IgD-negative memory B cell (primary cell): ENCODE data around the gene FFAR2. TPM values are rescaled to one million over a fixed set of nuclear protein-coding genes. Genes with fewer than 3 reads are reported as not detected.
A peak's percentile ranks its signal among the peaks of the same experiment; 100 is the strongest.

ENCODE experiments used
- H3K27ac Mint-ChIP-seq, 3 donors: one replicate each; pipeline ENCODE4 v1.8.0; 2020 to 2022; ENCODE audit warnings: mild to moderate bottlenecking in 3 of 3, mixed read lengths in 3 of 3, moderate library complexity in 1 of 3
- H3K27me3 Mint-ChIP-seq: one replicate; pipeline ENCODE4 v1.8.0; 2021; ENCODE audit warnings: mixed read lengths
- H3K36me3 Mint-ChIP-seq: one replicate; pipeline ENCODE4 v1.8.0; 2020; ENCODE audit warnings: mild to moderate bottlenecking, mixed read lengths
- H3K4me1 Mint-ChIP-seq, 3 donors: one replicate each; pipeline ENCODE4 v1.8.0; 2020 to 2022; ENCODE audit warnings: mixed read lengths in 3 of 3, mild to moderate bottlenecking in 1 of 3
- H3K4me3 Mint-ChIP-seq, 4 donors: one replicate each; pipeline ENCODE4 v1.8.0; 2020 to 2022; ENCODE audit warnings: mild to moderate bottlenecking in 4 of 4, mixed read lengths in 4 of 4, moderate library complexity in 3 of 4
- H3K9me3 Mint-ChIP-seq, 3 donors: one replicate each; pipeline ENCODE4 v1.8.0; 2020 to 2021; ENCODE audit warnings: mixed read lengths in 3 of 3, mild to moderate bottlenecking in 1 of 3
- polyA plus RNA-seq: library from polyadenylated mRNA; unstranded; fragments of 300-500 nt; fragmentation: Illumina TruSeq; gene quantifications from one replicate; pipeline ENCODE4 v1.2.3, GENCODE V29; 2021

The FFAR2 gene
- polyA plus RNA-seq, 1 donor from 2014 or later: not detected

DNA sequence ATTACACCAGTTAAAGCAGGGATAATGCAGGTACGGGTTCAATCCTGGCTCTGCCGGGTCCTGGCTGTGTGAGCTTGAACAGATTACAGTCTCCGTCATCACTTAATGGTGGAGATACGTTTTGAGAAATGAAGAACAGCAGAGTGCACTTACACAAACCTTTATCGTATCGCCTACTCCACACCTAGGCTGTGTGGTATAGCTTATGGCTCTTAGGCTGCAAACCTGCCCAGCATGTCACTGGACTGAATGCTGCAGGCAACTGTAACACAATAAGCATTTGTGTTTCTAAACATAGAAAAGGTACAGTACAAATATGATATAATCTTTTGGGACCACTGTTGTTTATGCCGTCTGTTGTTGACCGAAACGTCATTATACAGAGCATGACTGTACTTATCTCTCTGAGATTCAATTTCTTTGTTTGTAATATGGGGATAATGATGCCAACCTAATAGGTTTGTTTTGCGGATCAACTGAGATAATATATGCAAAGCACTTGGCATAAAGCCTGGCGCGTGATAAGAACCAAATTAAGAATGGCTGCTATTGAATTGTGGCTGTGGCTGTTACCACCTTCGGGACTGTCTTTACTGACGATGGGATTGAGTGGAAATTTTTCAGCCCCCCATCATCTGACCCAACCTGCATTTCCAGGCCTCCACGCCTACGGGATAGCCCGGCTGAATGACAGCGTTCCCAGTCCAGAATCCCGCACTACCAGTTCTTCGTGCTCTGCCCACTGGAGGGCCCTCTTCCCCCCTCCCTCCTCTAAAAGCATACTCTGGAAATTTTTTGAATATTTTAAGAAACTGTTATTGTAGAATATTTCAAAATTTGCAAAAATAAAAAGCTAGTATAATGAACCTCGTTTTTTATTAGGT is 31.0 kb downstream of the FFAR2 start:
- H3K9me3 Mint-ChIP-seq: no peaks in the 10 kb centered on the region
- no peak overlapping the region for H3K4me3 Mint-ChIP-seq
- peaks cover 5% of the 10 kb centered on the region for H3K36me3 Mint-ChIP-seq
- H3K27ac Mint-ChIP-seq: no peak overlapping the region
- H3K27me3 Mint-ChIP-seq: no peaks in the 10 kb centered on the region
- peaks cover 2 to 4% (median 3%) of the 10 kb centered on the region in 3 donors for H3K4me1 Mint-ChIP-seq

DNA sequence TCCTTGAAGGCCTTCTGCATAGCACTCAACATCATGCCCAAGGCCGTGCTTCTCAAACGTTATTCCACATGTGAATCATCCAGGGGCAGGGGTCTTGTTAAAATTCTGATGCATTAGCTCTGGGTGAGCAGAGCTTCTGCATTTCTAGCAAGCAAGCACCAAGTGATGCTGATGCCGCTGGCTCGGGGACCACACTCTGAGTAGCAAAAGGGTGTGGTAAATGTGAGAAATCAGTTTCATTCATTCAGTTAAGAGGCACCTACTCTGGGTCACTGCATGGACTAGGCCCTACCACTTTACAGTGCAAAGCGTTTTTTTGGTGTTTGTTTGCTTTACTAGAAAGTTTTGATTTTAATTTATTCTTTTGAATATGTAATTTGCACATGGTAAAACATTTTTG is 35.0 kb downstream of the FFAR2 start:
- no peak overlapping the region for H3K27ac Mint-ChIP-seq
- H3K4me3 Mint-ChIP-seq: no peak overlapping the region
- H3K27me3 Mint-ChIP-seq: no peaks in the 10 kb centered on the region
- peaks cover 5% of the 10 kb centered on the region for H3K36me3 Mint-ChIP-seq
- no peaks in the 10 kb centered on the region for H3K9me3 Mint-ChIP-seq
- peaks cover 12 to 17% (median 13%) of the 10 kb centered on the region in 3 donors for H3K4me1 Mint-ChIP-seq

DNA sequence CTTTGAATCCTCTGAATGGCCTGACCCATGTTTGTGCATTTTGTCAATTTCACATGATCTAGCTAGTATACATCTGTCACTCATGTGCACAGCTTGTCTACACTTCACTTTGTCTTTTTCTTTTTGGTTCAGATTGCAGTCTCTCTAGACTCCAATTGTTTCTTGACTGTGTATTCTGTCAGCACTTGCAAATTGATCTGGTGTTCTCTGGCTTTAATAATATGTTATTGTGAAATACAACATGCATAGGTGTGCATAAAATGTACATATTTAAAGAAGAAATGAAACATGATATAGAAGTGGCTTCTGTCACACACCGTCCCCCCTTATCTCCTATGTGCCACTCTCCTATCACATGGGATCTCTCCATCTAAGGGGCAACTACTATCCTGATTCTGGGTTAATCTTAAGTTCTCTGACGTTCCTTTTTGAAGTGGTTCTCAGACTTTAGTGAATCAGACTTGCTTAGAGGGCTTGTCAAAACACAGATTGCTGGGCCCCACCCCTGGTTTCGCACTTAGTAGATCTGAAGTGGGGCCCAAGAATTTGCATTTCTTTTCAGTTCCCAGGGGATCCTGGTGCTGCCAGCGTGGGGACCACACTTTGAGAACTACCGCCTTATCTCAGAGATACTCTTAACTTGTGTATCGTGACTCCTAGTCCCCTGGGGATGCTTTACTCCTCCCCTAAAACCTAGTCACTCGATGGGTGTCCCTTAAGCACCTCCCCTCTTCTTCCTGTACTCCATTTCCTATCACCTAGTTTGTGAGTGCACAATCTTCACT is 36.4 kb downstream of the FFAR2 start:
- H3K27me3 Mint-ChIP-seq: no peaks in the 10 kb centered on the region

DNA sequence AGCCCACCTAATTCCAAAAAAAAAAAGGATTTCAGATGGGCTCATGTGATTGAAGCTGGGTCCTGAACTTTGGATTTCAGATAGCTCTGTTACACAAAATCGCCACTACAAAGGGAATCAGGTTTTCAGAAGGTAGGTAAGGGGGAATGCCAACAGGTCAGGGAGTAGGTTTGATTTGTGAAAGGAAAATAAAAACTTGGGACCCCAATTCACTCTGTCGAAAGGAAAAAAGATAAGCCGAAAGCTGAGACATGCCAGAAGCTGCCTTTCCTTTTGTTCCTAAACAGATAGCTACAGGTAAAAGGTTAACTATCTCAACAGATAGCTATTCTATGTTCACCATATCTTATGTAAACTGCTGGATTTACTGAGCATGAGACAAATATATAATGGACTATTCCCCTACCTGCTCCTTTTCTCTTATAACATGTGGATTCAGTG is 38.2 kb downstream of the FFAR2 start:
- Mint-ChIP-seq H3K9me3 (no peaks in the 10 kb centered on the region), H3K27me3 (no peaks in the 10 kb centered on the region), H3K4me1 (peaks cover 12 to 17% (median 13%) of the 10 kb centered on the region in 3 donors), H3K27ac (no peak overlapping the region), H3K36me3 (peaks cover 1% of the 10 kb centered on the region), H3K4me3 (no peak overlapping the region)

More for the DNA sequence above, 36.4 kb downstream of the FFAR2 start:
- Mint-ChIP-seq H3K4me3 (peak overlapping the region; percentile 10 to 84 (median 49)), H3K9me3 (no peaks in the 10 kb centered on the region), H3K27ac (peak overlapping the region in 1 of 3 donors; percentile 6), H3K4me1 (peaks cover 12 to 17% (median 13%) of the 10 kb centered on the region in 3 donors), H3K36me3 (peaks cover 5% of the 10 kb centered on the region)

DNA sequence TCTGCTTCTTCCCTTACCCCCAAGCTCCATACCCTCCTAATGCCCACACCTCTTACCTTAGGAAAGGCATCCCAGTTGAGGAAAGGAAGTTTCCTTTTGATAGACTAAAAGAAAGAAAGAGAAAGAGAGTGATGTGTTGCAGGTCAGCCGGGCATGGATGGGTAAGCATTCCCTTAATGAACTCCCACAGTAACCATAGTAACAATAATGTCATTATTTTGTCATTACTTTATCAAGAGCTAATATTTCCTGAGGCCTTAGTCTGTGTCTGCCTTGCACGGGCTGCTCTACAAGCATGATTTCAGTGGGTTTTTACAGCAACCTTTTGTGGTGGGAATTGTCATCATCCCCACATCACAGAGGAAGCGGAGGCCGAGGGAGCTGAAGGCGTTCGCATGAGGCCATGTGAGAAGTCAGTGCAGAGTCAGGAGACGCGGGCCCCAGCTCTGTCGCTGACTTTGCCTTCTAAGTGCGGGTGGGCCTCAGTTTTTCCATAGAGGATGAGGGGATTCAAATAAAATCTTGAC is 39.7 kb downstream of the FFAR2 start:
- Mint-ChIP-seq H3K36me3 (peaks cover 1% of the 10 kb centered on the region), H3K4me1 (peaks cover 12 to 17% (median 13%) of the 10 kb centered on the region in 3 donors), H3K27me3 (no peaks in the 10 kb centered on the region), H3K9me3 (no peaks in the 10 kb centered on the region), H3K27ac (peak overlapping the region in 1 of 3 donors; percentile 44), H3K4me3 (peak overlapping the region in 1 of 4 donors; percentile 3)

DNA sequence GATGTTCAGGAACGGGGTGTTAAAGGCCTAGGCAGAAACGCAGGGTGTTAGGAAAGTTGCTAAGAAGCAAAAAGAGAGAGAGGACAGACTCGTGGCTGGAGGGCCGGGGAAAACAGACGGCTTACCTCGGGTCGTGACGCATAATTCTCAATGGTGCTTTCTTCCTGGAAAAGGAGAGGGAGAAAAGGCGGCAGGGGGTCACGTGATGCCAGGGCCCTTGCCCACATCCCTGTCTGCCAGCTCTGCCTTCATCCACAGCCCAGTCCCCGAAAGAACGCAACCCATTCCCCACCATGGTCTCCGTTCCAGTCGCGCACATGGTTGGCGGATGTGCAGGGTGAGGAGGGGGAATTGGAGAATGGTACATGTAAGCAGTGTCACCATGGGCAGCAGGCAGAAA is 40.6 kb downstream of the FFAR2 start:
- no peaks in the 10 kb centered on the region for H3K9me3 Mint-ChIP-seq
- peak overlapping the region in 1 of 3 donors; percentile 44 for H3K27ac Mint-ChIP-seq
- H3K36me3 Mint-ChIP-seq: peaks cover 1% of the 10 kb centered on the region

DNA sequence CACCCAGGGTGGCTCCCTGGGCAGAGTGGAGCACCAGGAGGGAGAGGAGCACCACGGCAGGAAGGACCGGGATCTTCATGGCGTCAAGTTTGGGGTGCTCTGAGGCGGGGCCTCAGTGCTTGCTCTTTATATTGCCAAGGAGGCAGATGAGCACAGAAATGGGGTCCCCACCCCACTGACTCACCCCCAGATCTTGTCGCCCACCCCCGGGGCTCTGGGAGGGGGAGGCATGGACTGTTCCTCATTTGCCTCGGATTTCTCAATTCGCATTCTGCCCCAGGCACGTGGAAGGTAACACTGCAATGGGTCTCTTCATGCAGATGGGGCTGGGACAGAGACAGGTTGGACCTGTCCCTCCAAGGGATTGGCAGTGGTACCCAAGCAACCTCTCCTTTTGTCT is 42.3 kb downstream of the FFAR2 start, which contains the start of gene KRTDAP:
KRTDAP (minus strand) TSS at position 101 of the 400 bp plus-strand sequence; CDS start at position 79, 22 bp downstream.
- H3K27ac Mint-ChIP-seq: no peak within 1 kb of the TSS
- H3K27me3 Mint-ChIP-seq: peaks cover under 1% of the 10 kb centered on the region
- H3K4me3 Mint-ChIP-seq: no peak within 1 kb of the TSS
- H3K9me3 Mint-ChIP-seq: no peaks in the 10 kb centered on the region
- H3K4me1 Mint-ChIP-seq: peaks cover 2 to 3% (median 3%) of the 10 kb centered on the region in 3 donors
- no peaks in the 10 kb centered on the region for H3K36me3 Mint-ChIP-seq

More for the DNA sequence above, 40.6 kb downstream of the FFAR2 start:
- Mint-ChIP-seq H3K4me3 (no peak overlapping the region), H3K4me1 (peaks cover 10 to 14% (median 13%) of the 10 kb centered on the region in 3 donors), H3K27me3 (no peaks in the 10 kb centered on the region)

DNA sequence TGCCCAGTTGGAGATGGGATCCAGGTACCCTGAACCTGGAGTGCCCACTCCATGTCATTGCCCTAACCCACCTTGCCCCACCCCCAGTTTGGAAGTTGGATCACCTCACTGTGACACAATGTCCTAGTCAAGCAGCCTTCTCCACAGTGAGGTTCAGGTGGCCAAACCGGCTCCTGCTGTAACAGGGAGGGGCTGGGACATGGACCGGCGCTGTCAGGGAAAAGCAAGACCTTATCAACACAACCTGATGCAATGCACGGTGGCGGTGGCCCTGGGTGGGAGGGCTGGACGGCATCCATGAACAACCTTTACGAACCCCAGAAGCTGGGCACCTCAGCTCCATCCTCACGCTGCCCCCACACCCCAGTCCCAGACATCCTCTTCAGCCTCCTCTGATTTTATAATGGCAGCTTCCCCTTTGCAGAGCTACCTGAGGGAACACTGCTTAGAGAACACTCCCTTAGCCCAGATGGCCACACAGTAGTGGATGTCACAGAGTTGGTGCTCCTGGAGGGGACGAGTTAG is 43.8 kb downstream of the FFAR2 start:
- Mint-ChIP-seq H3K4me1 (peaks cover 0 to 6% (median 3%) of the 10 kb centered on the region in 3 donors), H3K27ac (no peak overlapping the region), H3K4me3 (no peak overlapping the region), H3K27me3 (peaks cover 3% of the 10 kb centered on the region), H3K36me3 (no peaks in the 10 kb centered on the region), H3K9me3 (no peaks in the 10 kb centered on the region)

DNA sequence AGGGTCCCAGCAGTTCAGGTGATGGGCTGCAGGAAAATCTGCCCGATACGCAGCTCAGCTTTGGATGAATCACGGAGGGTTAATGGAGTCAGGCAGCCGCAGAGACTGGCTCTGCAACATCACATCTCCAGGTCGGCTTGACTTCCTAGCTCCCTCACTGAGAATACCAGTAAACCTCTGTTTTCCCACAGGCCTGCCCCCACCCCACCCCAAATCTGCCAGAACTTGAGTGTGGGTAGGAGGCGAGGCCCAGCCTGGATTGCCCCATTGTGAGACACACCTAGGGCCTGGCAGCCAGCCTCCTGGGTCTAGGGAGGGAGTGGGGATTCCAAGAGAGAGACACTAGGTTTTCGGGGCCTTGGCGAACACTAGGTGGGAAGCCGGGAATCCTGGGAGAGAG is 45.9 kb downstream of the FFAR2 start:
- Mint-ChIP-seq H3K36me3 (no peaks in the 10 kb centered on the region), H3K27me3 (peaks cover 3% of the 10 kb centered on the region), H3K9me3 (no peaks in the 10 kb centered on the region), H3K4me3 (no peak overlapping the region), H3K4me1 (peaks cover 1 to 6% (median 3%) of the 10 kb centered on the region in 3 donors), H3K27ac (no peak overlapping the region)

DNA sequence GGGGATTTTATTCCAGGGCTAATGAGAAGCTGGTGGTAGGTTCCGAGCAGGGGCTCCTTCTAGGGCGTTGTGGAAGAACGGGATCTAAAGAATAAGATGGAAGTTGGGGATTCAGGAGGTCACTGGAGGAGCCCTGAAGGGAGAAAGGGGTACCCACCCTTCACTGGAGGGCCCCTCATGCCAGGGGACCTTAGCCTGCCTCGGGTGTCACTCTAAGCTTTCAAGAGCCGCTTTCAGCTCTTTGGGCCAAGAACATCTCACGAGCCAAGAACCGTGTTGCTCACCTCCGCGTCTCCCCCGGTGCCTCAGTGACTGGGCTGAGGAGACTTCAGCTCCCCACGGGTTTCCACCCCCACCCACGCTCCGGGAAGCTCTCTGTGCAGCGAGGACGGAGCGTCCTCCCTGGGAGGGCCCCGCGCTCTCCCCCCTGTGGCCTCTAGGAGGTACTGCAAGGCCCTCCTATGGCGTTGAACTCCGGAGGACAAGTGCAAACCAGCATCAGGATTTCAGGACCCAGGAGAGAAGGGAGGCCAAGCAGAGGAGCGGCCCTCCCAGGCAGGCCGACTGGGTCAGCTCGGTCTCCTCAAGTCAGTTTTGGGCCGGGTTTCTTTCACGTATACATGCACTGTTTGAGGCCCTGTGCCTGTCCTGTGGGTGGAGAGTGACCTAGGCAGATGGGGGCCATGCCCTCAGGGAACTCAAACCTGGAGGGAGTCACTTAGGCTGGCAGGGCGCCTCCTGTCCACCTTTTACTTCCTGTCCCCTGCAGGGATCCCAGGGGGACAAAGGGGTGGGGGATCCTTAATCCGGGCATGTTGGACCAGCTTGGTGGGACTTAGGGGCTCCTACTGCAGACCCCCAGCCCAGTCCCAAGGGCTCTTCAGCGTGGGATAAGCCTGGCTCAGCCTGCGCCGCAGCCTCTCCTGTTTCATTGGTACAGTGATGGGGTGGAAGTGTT is 47.3 kb downstream of the FFAR2 start:
- peaks cover 1 to 6% (median 3%) of the 10 kb centered on the region in 3 donors for H3K4me1 Mint-ChIP-seq
- H3K4me3 Mint-ChIP-seq: peak overlapping the region in 1 of 4 donors; percentile 46
- no peaks in the 10 kb centered on the region for H3K9me3 Mint-ChIP-seq
- no peaks in the 10 kb centered on the region for H3K36me3 Mint-ChIP-seq
- H3K27ac Mint-ChIP-seq: no peak overlapping the region
- H3K27me3 Mint-ChIP-seq: peaks cover 3% of the 10 kb centered on the region

DNA sequence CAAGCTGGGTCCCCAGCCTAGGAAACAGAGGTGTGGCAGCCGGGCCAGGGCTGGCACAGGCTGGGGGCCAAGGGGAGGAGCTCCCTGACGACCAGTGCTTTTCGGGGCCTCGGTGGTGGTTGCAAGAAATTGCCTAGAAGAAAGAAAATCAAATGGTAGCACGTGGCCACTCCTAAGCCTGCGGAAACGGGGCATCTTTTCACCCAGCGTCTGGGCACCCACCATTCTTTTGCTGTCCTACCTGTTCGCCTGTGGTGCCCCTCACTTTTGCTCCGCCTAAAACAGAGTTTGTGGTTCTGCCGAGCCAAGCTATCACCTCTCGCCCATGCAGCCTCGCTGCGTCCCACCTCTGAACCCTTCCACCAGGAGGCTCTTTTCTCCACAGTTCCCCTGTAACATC is 49.3 kb downstream of the FFAR2 start:
- Mint-ChIP-seq H3K36me3 (peaks cover 1% of the 10 kb centered on the region), H3K9me3 (no peaks in the 10 kb centered on the region), H3K4me3 (no peak overlapping the region), H3K4me1 (peaks cover 3 to 6% (median 3%) of the 10 kb centered on the region in 3 donors), H3K27ac (no peak overlapping the region), H3K27me3 (peaks cover 10% of the 10 kb centered on the region)

DNA sequence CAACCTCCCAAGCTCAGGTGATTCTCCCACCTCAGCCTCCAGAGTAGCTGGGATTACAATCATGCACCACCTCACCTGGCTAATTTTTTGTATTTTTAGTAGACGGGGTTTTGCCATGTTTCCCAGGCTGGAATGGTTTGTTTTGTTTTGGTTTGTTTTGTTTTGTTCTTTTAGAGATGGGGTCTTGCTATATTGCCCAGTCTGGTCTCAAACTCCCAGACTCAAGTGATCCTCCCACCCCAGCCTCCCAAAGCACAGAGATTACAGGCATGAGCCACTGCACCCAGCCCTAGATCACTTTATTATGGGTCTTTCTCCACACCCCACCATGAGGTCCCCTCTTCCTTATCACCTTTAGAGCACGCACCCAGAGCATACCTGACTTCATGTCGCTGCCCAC is 50.2 kb downstream of the FFAR2 start:
- Mint-ChIP-seq H3K4me1 (peaks cover 3 to 6% (median 3%) of the 10 kb centered on the region in 3 donors), H3K27ac (no peak overlapping the region), H3K4me3 (no peak overlapping the region), H3K9me3 (no peaks in the 10 kb centered on the region), H3K27me3 (peaks cover 10% of the 10 kb centered on the region), H3K36me3 (peaks cover 3% of the 10 kb centered on the region)

DNA sequence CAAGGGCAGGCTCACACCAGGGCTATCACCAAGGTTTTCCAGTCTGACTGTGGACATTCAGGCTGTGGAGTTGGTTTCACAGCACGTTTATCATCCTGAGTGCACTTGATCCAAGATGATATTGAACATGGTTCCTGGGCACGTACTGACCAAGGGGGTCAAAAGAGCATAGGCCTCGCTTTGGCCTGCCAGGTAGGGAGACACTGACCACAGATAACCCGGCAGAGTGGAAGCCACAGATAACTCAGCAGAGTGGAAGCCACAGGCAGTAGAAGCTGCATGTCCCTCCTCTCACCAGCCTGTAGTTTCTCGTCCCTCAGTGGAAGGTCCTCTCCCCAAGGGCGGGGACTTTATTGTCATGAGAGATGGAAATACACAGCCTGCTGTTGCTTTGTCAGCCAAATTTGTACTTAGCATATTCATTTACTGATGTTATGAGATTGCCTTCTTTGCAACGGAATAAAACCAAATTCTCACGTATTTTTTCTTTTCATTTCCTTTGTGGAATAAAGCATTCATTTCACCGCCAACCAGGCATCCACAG is 51.0 kb downstream of the FFAR2 start:
- Mint-ChIP-seq H3K4me3 (no peak overlapping the region), H3K9me3 (no peaks in the 10 kb centered on the region), H3K27me3 (peaks cover 11% of the 10 kb centered on the region), H3K27ac (no peak overlapping the region), H3K36me3 (peaks cover 3% of the 10 kb centered on the region), H3K4me1 (peaks cover 3 to 6% (median 3%) of the 10 kb centered on the region in 3 donors)
